Amygdala (tissue), 56 donors: ENCODE measurements around the gene MAN2B2.
A peak's percentile ranks its signal among the peaks of the same experiment; 100 is the strongest.

Experiments used
- DNase-seq, 56 donors: peaks; one replicate each; lab custom pipeline; 2025; lab: John Stamatoyannopoulos, UW

Gene MAN2B2

GRCh38 chr4:6542951-6543350 lies 32.0 kb upstream of the MAN2B2 start:
- no peak for DNase-seq

- DNase-seq = no peak
These were observed 28.9 kb upstream of the MAN2B2 start for GRCh38 chr4:6546091-6546490.

GRCh38 chr4:6546681-6547447 lies 28.1 kb upstream of the MAN2B2 start:
- DNase-seq = peak in 27 of 56 donors; percentile 7 to 65 (median 33)

GRCh38 chr4:6548201-6548881 lies 26.6 kb upstream of the MAN2B2 start:
- DNase-seq = peak in 15 of 56 donors; percentile 6 to 47 (median 22)

- no peak for DNase-seq
These were observed 26.1 kb upstream of the MAN2B2 start for GRCh38 chr4:6548882-6549230.

GRCh38 chr4:6549445-6549844 lies 25.5 kb upstream of the MAN2B2 start:
- DNase-seq = no peak

GRCh38 chr4:6549890-6550620 lies 24.9 kb upstream of the MAN2B2 start:
- DNase-seq = no peak

- no peak for DNase-seq
These were observed 24.2 kb upstream of the MAN2B2 start for GRCh38 chr4:6550821-6551220.

GRCh38 chr4:6551660-6552059 lies 23.3 kb upstream of the MAN2B2 start:
- DNase-seq = no peak

GRCh38 chr4:6555519-6555918 lies 19.5 kb upstream of the MAN2B2 start:
- DNase-seq = no peak

- DNase-seq = no peak
These were observed 18.7 kb upstream of the MAN2B2 start for GRCh38 chr4:6556263-6556662.

GRCh38 chr4:6557185-6557584 lies 17.8 kb upstream of the MAN2B2 start:
- DNase-seq = no peak

GRCh38 chr4:6557856-6558255 lies 17.1 kb upstream of the MAN2B2 start:
- DNase-seq = no peak

GRCh38 chr4:6560416-6561172 lies 14.4 kb upstream of the MAN2B2 start:
- DNase-seq = no peak

GRCh38 chr4:6561173-6561516 lies 13.8 kb upstream of the MAN2B2 start:
- no peak for DNase-seq

GRCh38 chr4:6561706-6562371 lies 13.2 kb upstream of the MAN2B2 start:
- no peak for DNase-seq

GRCh38 chr4:6562931-6563901 lies 11.8 kb upstream of the MAN2B2 start:
- DNase-seq = peak in 3 of 56 donors; percentile 8 to 22 (median 19)

- DNase-seq = no peak
These were observed 10.9 kb upstream of the MAN2B2 start for GRCh38 chr4:6563935-6564645.
